Activated CD4-positive, alpha-beta T cell treated with anti-CD3 and anti-CD28 coated beads for 1 hour (primary cell): Measurements from ENCODE around the gene FAM120A.

Experiments used
- DNase-seq: peaks from one replicate; pipeline ENCODE4 v3.0.0-alpha.2; 2020

Gene FAM120A

GRCh38 chr9:93447655-93448054 is 3.8 kb upstream of the FAM120A start:
- no peak for DNase-seq

GRCh38 chr9:93451849-93452709 is 594 bp downstream of the FAM120A start:
- DNase-seq, result peak; percentile 25

GRCh38 chr9:93452710-93453046 is 1.2 kb downstream of the FAM120A start:
- DNase-seq, result peak; percentile 12

- DNase-seq, result peak; percentile 70
Observed at GRCh38 chr9:93453047-93453914, 1.8 kb downstream of the FAM120A start, which contains the start of gene FAM120AOS. Gene FAM120AOS, minus strand, starts transcription at chr9:93453581. Its CDS starts 872 bp downstream, at chr9:93452709.

- DNase-seq, result no peak
Observed at GRCh38 chr9:93456022-93456421, 4.5 kb downstream of the FAM120A start.

GRCh38 chr9:93456504-93456903 is 5.0 kb downstream of the FAM120A start:
- DNase-seq, result no peak

- DNase-seq, result no peak
Observed at GRCh38 chr9:93457006-93457405, 5.5 kb downstream of the FAM120A start.

GRCh38 chr9:93458712-93459111 is 7.2 kb downstream of the FAM120A start:
- no peak for DNase-seq

- DNase-seq, result no peak
Observed at GRCh38 chr9:93459432-93459847, 8.0 kb downstream of the FAM120A start.

- DNase-seq, result no peak
Observed at GRCh38 chr9:93460689-93461413, 9.4 kb downstream of the FAM120A start.

GRCh38 chr9:93461414-93461743 is 9.9 kb downstream of the FAM120A start:
- no peak for DNase-seq

GRCh38 chr9:93461821-93462220 is 10.3 kb downstream of the FAM120A start:
- no peak for DNase-seq

- DNase-seq, result no peak
Observed at GRCh38 chr9:93463638-93464248, 12.3 kb downstream of the FAM120A start.

GRCh38 chr9:93464395-93464794 is 12.9 kb downstream of the FAM120A start:
- no peak for DNase-seq

GRCh38 chr9:93464876-93465275 is 13.4 kb downstream of the FAM120A start:
- no peak for DNase-seq

- DNase-seq, result no peak
Observed at GRCh38 chr9:93465855-93466254, 14.4 kb downstream of the FAM120A start.

- DNase-seq, result no peak
Observed at GRCh38 chr9:93466416-93467061, 15.1 kb downstream of the FAM120A start.

GRCh38 chr9:93467062-93467416 is 15.6 kb downstream of the FAM120A start:
- DNase-seq, result no peak

GRCh38 chr9:93467462-93467861 is 16.0 kb downstream of the FAM120A start:
- DNase-seq, result no peak

GRCh38 chr9:93468763-93469456 is 17.4 kb downstream of the FAM120A start:
- DNase-seq, result no peak

- DNase-seq, result no peak
Observed at GRCh38 chr9:93470391-93470790, 18.9 kb downstream of the FAM120A start.

- DNase-seq, result no peak
Observed at GRCh38 chr9:93471124-93471523, 19.6 kb downstream of the FAM120A start.
